Ramos (cell line): ENCODE data around the gene SRRD.

Experiments used
- in situ Hi-C: fragments of 300-500 bp; cut with MboI; formaldehyde crosslinking; loops from one replicate; pipeline ENCODE4 v1.14.3; 2022; ENCODE audit warnings: low sequenced_read_pairs; ENCODE audit not compliant: unreplicated experiment

Gene SRRD

GRCh38 chr22:26481112-26481693 is 2.5 kb upstream of the SRRD start:
- in situ Hi-C loops: no loop called here

DNA sequence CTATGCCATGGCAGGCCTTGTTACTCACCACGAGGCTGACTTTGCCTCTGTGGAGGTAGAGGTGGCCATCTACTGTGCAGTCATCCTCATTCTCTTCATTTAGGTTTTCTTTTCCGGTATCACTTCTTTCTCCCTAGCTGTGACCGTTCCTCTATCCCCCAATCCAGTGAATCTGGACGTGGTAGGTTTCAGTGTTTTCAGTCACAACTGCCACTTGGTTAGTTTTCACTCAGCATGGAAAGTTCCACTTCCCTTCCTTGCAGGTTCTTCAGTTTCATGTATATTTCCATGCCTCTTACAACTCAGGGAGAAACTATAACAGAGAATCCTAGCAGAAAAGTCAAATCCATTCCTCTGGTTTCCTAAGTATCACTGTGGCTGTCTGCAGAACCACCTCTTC is 2.0 kb upstream of the SRRD start:
- in situ Hi-C loops: no loop called here

DNA sequence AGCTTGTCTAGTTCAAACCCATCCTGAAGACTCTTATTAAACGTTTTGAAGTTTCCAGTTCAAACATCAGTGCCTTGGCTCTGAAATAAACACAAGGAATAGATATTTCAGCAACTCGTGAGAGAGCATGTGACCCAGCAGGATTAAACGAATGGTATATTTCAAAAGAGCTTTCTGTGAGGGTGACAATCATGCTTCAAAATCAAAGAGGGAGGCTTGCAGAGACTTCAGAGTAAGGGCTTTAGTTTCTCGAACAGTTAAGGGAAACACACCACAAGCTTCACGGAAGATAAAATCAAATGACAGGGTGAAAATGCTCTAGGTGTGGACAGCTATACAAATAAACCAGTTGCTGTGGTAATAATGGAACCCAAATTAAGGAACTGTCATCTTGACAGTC is 1.5 kb upstream of the SRRD start:
- in situ Hi-C loops: no loop called here

- in situ Hi-C loops: no loop called here
Observed at GRCh38 chr22:26483043-26483438, 636 bp upstream of the SRRD start.

DNA sequence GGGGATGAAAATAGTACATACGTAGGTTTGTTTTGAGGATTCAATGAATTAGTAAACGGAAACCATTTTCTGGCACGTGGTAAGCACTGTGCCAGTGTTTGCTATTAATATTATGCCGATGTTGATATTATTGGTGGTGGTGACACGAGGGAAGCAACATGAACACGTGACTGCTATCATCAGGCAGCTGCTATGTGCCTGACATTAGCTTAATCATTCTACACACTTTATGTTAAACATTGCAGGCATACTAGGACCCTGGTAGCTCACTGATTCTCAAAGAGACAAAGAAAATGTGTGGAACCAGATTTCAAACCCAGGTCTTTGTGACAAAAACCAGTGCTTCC is 656 bp downstream of the SRRD start:
- in situ Hi-C loops: no loop called here

- in situ Hi-C loops: no loop called here
Observed at GRCh38 chr22:26485013-26485412, 1.3 kb downstream of the SRRD start.

- in situ Hi-C loops: no loop called here
Observed at GRCh38 chr22:26485806-26486390, 2.2 kb downstream of the SRRD start.

- in situ Hi-C loops: no loop called here
Observed at GRCh38 chr22:26486394-26486793, 2.7 kb downstream of the SRRD start.

DNA sequence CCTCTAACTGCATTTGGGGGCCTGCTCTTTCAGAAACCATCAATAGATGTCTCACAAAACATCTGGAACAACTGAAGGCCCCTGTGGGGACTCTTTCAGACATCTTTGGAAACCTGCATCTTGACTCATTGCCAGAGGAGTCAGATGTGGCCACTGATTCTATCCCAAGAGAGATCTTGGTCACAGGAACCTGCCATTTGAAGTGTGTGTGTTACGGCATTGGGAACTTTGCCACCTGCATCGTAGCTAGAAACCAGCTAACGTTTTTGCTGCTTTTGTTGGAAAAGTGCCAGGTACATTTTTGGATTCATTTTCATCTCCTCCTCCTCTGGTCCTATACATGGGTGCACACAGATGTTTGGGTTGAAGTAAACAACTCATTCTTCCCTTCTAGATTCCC is 4.3 kb downstream of the SRRD start:
- in situ Hi-C loops: no loop called here

DNA sequence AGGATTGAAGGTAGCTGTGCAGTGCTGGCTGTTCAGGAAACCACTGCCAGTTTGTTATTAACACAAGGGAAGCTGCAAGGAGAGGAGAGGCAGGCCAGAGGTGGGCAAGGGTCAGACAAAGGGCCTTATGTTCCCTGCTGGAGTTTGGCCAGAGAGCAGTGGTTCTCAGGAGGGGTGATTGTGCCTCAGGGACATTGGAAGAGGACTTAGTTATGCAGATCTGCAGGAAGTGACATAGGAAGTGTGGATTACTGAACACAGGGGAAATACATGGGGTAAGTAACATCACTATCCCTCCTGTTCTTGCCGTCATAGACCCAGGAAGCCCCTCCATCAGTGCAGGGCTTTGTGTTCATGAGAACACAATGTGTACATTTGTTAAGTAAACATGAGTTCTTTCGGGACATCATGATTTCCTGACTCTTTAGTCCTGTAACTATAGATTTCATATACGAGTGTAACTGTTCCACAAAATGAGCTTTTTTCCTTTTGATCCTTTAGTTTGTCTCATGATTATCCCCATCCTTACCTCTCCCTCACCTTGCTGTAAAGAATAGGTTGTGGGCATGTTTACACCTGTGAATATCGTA is 5.9 kb downstream of the SRRD start:
- in situ Hi-C loops: no loop called here

DNA sequence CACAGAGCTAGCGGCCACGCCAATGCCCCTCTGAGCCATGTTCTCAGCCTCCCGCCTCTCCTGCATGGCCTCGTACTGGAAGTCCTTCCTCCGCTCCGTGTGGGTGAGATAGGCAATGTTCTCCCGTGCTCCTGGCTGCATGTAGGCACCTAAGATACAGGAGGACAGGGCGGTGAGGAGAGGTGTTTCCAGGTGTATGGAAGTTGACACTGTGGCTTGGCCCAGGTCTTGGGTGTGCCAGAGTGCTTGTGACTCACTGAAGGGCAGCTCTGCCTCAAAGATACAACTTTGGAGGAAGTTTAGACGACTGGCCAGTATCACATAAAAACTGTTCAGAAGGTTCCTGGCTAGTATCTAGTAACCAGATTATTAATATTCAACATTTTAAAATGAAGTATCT is 8.5 kb downstream of the SRRD start:
- in situ Hi-C loops: no loop called here

- in situ Hi-C loops: no loop called here
Observed at GRCh38 chr22:26494506-26494905, 10.8 kb downstream of the SRRD start.

GRCh38 chr22:26496456-26496855 is 12.8 kb downstream of the SRRD start:
- in situ Hi-C loops: no loop called here

- in situ Hi-C loops: no loop called here
Observed at GRCh38 chr22:26499188-26499703, 15.6 kb downstream of the SRRD start.

DNA sequence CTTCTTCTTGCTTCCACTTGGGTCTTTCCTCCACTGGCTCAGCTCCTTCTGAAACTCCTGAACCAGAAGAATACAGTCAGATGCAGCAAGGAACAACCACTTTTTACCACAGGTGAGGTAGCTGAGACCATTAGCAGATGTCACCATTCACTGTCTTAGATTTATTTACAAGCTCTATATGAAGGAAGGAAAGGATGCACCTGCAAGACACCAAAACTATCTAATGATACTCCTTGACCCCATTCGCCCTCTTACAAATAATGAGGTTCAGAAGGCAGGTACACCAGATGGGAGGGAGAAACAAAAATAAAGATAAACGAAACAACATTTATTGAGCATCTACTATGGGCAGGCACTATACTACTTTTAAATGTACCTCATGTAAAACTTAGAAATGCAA is 18.3 kb downstream of the SRRD start:
- in situ Hi-C loops: no loop called here

GRCh38 chr22:26502688-26503561 is 19.2 kb downstream of the SRRD start:
- in situ Hi-C loops: no loop called here

- in situ Hi-C loops: no loop called here
Observed at GRCh38 chr22:26503758-26504157, 20.1 kb downstream of the SRRD start.

- in situ Hi-C loops: no loop called here
Observed at GRCh38 chr22:26508148-26508547, 24.5 kb downstream of the SRRD start.

DNA sequence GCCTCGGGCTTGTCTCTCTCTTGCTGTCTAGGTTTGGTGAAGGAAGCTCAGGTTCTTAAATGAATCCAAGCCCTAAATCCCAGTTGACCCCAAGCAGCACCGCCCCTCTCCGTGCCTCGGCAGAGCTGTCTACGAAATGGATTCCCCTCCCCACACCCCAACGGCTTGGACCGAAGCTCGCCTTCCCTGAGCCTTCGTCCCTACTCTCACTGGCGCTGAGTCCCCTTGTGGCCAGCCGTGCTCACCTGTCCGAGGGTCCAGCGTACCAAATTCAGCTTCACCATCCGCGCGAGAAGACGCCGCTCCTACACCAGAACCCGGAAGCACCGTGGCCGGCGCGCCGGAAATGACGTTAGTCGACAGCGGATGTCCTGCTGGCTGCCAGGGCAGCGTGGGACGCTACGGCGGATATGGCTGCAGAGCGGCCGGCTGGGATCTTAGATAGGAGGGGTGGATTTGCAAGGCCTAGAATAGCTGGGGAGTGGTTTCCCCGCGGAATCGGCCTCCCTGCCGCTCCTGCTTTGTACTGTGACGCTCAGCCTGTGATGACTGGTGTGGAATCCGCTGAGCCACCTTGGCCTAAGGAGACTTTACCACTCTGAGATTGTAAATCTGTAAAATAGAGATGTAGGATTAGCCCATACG is 28.6 kb downstream of the SRRD start, which contains the start of gene TFIP11:
Gene TFIP11 (minus strand): TSS at position 325 of the 645 bp plus-strand sequence. CDS start 2,201 bp downstream, outside the sequence.
- in situ Hi-C loops: no loop called here

DNA sequence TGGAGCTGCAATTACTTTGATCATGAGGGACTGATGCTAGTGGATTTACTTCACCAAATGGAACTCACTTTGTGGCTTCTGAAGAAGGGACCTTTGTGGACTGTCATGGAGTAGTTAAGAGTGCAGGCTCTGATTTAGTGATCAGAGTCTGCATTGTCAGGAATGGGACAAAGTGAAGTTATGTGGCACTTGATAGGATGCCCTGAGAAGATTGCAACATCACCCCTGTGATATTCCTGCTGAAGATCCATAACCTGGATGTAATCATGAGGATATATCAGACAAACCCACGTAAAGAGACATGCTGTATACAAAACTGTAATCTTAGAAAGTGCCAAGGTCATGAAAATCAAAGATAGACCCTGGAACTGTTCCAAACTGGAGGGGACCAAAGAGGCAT is 30.2 kb downstream of the SRRD start:
- in situ Hi-C loops: no loop called here
